ENCODE data around the gene HNMT.
"Not testable (repeated sequence)": the region's sequence is repeated elsewhere in the genome, so short reads cannot be mapped to it uniquely, and the experiment has no call there.

DNA sequence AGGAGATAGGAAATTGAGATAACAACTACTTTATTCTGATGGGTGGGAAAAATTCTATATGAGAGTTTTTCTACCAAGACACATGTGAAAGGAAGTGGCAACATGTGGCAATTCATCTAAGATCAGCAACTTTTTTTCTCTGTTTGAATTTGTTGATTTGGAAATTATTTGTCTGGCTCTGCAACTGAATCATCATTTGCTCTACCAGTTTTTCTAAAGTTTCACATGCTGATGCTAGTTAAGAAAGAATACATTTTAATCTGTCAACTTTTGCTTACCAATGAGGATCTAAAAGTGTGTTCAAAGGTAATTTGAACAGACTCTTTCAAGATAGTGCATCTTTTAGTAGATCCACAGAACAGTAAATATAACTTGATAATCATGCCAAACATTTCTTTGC lies 42.1 kb upstream of the HNMT start:
- TF ChIP-seq, protein P1, sequence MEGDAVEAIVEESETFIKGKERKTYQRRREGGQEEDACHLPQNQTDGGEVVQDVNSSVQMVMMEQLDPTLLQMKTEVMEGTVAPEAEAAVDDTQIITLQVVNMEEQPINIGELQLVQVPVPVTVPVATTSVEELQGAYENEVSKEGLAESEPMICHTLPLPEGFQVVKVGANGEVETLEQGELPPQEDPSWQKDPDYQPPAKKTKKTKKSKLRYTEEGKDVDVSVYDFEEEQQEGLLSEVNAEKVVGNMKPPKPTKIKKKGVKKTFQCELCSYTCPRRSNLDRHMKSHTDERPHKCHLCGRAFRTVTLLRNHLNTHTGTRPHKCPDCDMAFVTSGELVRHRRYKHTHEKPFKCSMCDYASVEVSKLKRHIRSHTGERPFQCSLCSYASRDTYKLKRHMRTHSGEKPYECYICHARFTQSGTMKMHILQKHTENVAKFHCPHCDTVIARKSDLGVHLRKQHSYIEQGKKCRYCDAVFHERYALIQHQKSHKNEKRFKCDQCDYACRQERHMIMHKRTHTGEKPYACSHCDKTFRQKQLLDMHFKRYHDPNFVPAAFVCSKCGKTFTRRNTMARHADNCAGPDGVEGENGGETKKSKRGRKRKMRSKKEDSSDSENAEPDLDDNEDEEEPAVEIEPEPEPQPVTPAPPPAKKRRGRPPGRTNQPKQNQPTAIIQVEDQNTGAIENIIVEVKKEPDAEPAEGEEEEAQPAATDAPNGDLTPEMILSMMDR (conservative IDR thresholded peaks at IDR 0.05; ENCODE audit: low read length) = not testable (repeated sequence)
- not testable (repeated sequence) for TF ChIP-seq EZH2phosphoT487 (IDR thresholded peaks at IDR 0.05; ENCODE audit: borderline replicate concordance)

Measured in Loucy (cell line).